Measurements from ENCODE around the gene LYST. TPM values are rescaled to one million over a fixed set of nuclear protein-coding genes. Genes with fewer than 3 reads are reported as not detected.

LYST gene
- total RNA-seq, 1 donor = 30.4 TPM

DNA sequence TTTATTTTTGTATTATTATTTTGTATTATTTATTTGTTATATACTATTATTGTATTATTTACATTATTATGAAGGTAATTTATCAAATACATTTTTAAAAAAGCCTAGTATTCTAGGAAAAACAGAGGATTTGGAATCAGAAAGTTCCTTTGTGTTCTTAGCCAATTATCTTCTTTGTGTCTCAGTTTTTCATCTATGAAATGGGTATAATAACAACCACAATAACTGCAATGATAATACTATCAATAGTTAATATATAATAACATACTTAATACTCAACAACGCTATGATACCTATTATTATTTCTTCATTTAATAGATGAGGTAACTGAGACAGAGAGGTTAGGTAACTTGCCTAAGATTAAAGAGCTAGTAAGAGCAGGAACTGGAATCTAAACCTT is 136.7 kb downstream of the LYST start:
- DNase-seq (ENCODE audit: low read depth) = no peak
- TF ChIP-seq, protein P1, sequence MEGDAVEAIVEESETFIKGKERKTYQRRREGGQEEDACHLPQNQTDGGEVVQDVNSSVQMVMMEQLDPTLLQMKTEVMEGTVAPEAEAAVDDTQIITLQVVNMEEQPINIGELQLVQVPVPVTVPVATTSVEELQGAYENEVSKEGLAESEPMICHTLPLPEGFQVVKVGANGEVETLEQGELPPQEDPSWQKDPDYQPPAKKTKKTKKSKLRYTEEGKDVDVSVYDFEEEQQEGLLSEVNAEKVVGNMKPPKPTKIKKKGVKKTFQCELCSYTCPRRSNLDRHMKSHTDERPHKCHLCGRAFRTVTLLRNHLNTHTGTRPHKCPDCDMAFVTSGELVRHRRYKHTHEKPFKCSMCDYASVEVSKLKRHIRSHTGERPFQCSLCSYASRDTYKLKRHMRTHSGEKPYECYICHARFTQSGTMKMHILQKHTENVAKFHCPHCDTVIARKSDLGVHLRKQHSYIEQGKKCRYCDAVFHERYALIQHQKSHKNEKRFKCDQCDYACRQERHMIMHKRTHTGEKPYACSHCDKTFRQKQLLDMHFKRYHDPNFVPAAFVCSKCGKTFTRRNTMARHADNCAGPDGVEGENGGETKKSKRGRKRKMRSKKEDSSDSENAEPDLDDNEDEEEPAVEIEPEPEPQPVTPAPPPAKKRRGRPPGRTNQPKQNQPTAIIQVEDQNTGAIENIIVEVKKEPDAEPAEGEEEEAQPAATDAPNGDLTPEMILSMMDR (IDR thresholded peaks at IDR 0.05; ENCODE audit: insufficient read depth, low read length) = no peak
- H3K4me3 ChIP-seq (ENCODE audit: low read depth, low read length) = no peak overlapping the region

DNA sequence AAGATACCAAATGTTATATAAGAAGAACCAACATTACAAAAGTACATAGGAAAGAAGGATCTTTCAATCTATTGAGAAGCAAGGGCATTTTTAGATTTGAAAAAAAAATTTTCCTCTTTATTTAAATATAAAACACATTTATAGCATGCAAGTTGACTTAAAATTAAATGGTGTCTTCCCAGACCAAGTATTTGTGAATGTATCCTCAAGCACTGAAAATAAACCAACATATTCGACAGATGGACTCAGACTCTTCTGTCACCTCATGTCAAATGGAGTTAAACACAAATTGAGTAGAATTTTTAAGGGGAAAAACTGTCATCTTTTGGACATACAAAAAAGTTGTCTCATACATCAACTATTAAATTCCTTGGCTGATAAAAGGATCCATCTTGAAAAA is 140.1 kb downstream of the LYST start:
- H3K4me3 ChIP-seq (ENCODE audit: low read depth, low read length) = no peak overlapping the region
- no peak for DNase-seq (ENCODE audit: low read depth)
- TF ChIP-seq, protein P1 (IDR thresholded peaks at IDR 0.05; ENCODE audit: insufficient read depth, low read length) = no peak

DNA sequence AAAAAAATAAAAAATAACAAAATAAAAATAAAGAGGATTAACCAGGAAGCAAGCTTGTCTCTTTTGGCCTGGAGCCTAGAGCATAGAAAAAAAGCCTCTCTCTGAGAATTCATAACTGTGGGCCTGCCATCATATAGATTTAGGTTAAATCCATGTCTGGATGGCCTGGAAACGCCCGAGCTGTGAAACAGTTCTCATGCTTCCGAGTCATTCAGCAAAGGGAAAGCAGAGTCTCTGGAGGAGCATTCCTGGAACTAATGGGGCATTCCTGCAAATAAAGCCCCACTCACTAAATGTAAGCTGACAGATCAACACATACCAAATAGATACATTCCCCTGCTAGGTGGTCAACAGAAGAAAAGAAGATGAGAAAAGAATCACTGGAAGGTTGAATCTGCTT is 141.3 kb downstream of the LYST start:
- H3K4me3 ChIP-seq (ENCODE audit: low read depth, low read length) = no peak overlapping the region
- TF ChIP-seq, protein P1 (IDR thresholded peaks at IDR 0.05; ENCODE audit: insufficient read depth, low read length) = no peak
- DNase-seq (ENCODE audit: low read depth) = no peak

DNA sequence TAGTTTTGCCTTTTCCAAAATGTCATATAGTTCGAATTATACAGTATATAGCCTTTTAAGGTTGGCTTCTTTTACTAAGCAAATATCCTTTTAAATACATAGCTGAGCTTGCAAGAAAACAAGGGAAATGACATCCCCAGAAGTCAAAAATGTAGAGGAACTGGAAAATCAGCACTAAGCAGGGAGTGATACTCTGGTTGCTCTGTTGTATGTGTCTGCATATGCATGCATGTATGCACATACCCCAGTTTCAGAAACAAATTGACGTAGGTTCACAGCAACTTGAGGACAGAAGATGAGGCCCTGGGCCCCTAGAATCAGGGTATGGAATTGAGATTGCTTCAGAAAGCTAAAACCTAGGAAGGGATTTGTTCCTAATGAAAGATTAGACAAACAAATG is 142.0 kb downstream of the LYST start:
- DNase-seq (ENCODE audit: low read depth) = no peak
- H3K4me3 ChIP-seq (ENCODE audit: low read depth, low read length) = no peak overlapping the region
- TF ChIP-seq, protein P1 (IDR thresholded peaks at IDR 0.05; ENCODE audit: insufficient read depth, low read length) = no peak

DNA sequence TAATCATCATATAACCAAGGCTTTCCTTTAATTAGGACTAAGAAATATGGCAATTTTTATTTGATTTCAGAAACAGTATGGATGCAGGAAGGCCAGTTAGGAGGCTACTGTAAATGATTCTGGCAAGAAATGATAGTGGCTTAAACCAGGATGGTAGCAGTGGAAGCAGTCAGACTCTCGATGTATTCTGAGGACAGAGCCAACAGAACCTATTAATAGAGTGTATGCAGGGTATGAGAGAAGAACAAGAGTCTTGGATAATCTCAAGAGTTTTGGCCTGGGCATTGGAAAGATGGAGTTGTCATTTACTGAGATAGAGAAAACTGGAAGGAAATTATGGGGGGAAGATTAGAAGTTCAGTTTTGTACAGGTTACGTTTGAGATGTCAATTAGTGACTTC is 143.8 kb downstream of the LYST start:
- TF ChIP-seq, protein P1 (IDR thresholded peaks at IDR 0.05; ENCODE audit: insufficient read depth, low read length) = no peak
- DNase-seq (ENCODE audit: low read depth) = no peak
- H3K4me3 ChIP-seq (ENCODE audit: low read depth, low read length) = no peak overlapping the region

DNA sequence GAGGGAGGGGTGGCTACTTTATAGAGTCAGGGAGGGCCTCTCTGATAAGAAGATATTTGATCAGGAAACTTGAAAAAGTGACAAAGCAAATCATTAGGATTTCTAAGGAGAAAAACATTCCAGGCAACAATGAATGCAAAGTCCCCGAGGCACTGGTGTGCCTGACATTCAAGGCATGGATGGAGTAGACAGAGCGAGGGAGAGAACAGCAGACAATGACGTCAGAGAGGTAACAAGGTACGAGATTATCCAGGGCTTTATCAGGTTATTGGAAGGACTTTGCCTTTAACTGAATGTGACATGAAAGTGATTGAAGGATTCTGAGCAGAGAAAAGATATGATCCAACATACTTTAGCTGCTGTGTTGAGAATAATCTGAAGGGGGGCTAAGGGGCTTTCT is 144.7 kb downstream of the LYST start:
- DNase-seq (ENCODE audit: low read depth) = no peak
- TF ChIP-seq, protein P1 (IDR thresholded peaks at IDR 0.05; ENCODE audit: insufficient read depth, low read length) = no peak

DNA sequence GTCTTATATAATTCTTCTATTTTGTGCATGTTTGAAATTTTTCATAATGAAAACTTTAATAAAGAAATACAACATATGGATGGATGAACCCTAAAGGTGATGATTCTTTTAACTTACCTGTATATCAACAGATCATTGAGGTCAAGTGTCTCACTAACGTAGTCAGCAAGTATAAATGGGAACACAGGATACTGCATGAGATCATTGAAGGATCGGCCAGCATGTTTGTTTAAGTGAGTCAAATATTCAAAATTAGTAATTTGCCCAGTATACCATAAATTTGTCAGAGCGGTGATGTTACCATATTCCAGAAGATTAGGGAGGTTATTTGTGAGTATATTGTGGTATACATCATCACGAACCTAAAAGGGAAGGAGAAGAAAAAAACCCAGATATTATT is 146.2 kb downstream of the LYST start:
- no peak overlapping the region for H3K4me3 ChIP-seq (ENCODE audit: low read depth, low read length)
- DNase-seq (ENCODE audit: low read depth) = no peak
- TF ChIP-seq, protein P1 (IDR thresholded peaks at IDR 0.05; ENCODE audit: insufficient read depth, low read length) = no peak

More for the DNA sequence above, 144.7 kb downstream of the LYST start:
- no peak overlapping the region for H3K4me3 ChIP-seq (ENCODE audit: low read depth, low read length)
